H9 (cell line): ENCODE data around the gene MBNL1. TPM values are rescaled to one million over a fixed set of nuclear protein-coding genes. Genes with fewer than 3 reads are reported as not detected.
"Not testable (repeated sequence)": the region's sequence is repeated elsewhere in the genome, so short reads cannot be mapped to it uniquely, and the experiment has no call there.

ENCODE experiments used
- DNase-seq: peaks from one replicate; pipeline ENCODE4 v3.0.0-alpha.2; 2017
- H2AFZ ChIP-seq: one replicate; pipeline ENCODE4 v1.6.1; 2013; ENCODE audit warnings: mild to moderate bottlenecking, low read length, control low read depth, moderate library complexity
- H2AK5ac ChIP-seq: 2 replicates; pipeline ENCODE4 v1.6.1; 2013; ENCODE audit warnings: low read length, control low read depth, mixed read lengths; ENCODE audit not compliant: insufficient read length
- H2BK120ac ChIP-seq: one replicate; pipeline ENCODE4 v1.6.1; 2013; ENCODE audit warnings: low read depth, mild to moderate bottlenecking, low read length, control low read depth, inconsistent platforms; ENCODE audit not compliant: poor library complexity, severe bottlenecking
- H2BK12ac ChIP-seq: 2 replicates; pipeline ENCODE4 v1.6.1; 2013; ENCODE audit warnings: low read length, control low read depth, mixed read lengths, low read depth; ENCODE audit not compliant: insufficient read length
- H2BK15ac ChIP-seq: 2 replicates; pipeline ENCODE4 v1.6.1; 2013; ENCODE audit warnings: low read depth, low read length, control low read depth
- H2BK20ac ChIP-seq: one replicate; pipeline ENCODE4 v1.6.1; 2013; ENCODE audit warnings: low read depth, mild to moderate bottlenecking, low read length, control low read depth, inconsistent platforms; ENCODE audit not compliant: poor library complexity, severe bottlenecking
- H2BK5ac ChIP-seq: 2 replicates; pipeline ENCODE4 v1.6.1; 2013; ENCODE audit warnings: low read length, control low read depth, mixed read lengths; ENCODE audit not compliant: insufficient read length
- H3K14ac ChIP-seq: 2 replicates; pipeline ENCODE4 v1.6.1; 2013; ENCODE audit warnings: low read length, control low read depth; ENCODE audit not compliant: insufficient read depth
- H3K18ac ChIP-seq: 2 replicates; pipeline ENCODE4 v1.6.1; 2013; ENCODE audit warnings: low read depth, mild to moderate bottlenecking, mixed read lengths, low read length, control low read depth; ENCODE audit not compliant: insufficient read length
- H3K23ac ChIP-seq: 2 replicates; pipeline ENCODE4 v1.6.1; 2013; ENCODE audit warnings: low read length, control low read depth, mixed read lengths, low read depth; ENCODE audit not compliant: insufficient read length
- H3K23me2 ChIP-seq: 2 replicates; pipeline ENCODE4 v1.6.1; 2013; ENCODE audit warnings: low read depth, mild to moderate bottlenecking, mixed read lengths, low read length, control low read depth; ENCODE audit not compliant: insufficient read length, poor library complexity, severe bottlenecking
- H3K27ac ChIP-seq: 2 replicates; pipeline ENCODE4 v1.5.1; 2013; ENCODE audit warnings: low read length, control low read depth, mixed read lengths, low read depth; ENCODE audit not compliant: insufficient read length
- H3K27me3 ChIP-seq: 2 replicates; pipeline ENCODE4 v1.6.1; 2013; ENCODE audit warnings: low read length, control low read depth, inconsistent platforms; ENCODE audit not compliant: insufficient read depth
- H3K4ac ChIP-seq: 2 replicates; pipeline ENCODE4 v1.6.1; 2013; ENCODE audit warnings: low read depth, mild to moderate bottlenecking, control low read depth, inconsistent platforms, low read length, moderate library complexity
- H3K4me1 ChIP-seq: 2 replicates; pipeline ENCODE4 v1.6.1; 2013; ENCODE audit warnings: low read length, control low read depth, inconsistent platforms; ENCODE audit not compliant: insufficient read depth
- H3K4me2 ChIP-seq: 2 replicates; pipeline ENCODE4 v1.6.1; 2013; ENCODE audit warnings: low read length, control low read depth, mixed read lengths; ENCODE audit not compliant: insufficient read length, insufficient read depth
- H3K56ac ChIP-seq: 2 replicates; pipeline ENCODE4 v1.6.1; 2013; ENCODE audit warnings: low read depth, mild to moderate bottlenecking, mixed read lengths, low read length, control low read depth; ENCODE audit not compliant: insufficient read length
- H3K79me1 ChIP-seq: 2 replicates; pipeline ENCODE4 v1.6.1; 2013; ENCODE audit warnings: low read depth, mild to moderate bottlenecking, moderate library complexity, low read length, control low read depth, inconsistent platforms; ENCODE audit not compliant: insufficient read depth, poor library complexity, severe bottlenecking
- H3K79me2 ChIP-seq: 2 replicates; pipeline ENCODE4 v1.6.1; 2013; ENCODE audit warnings: low read length, control low read depth, inconsistent platforms; ENCODE audit not compliant: insufficient read depth
- H3K9ac ChIP-seq: 2 replicates; pipeline ENCODE4 v1.6.1; 2013; ENCODE audit warnings: low read length, control low read depth, mixed read lengths; ENCODE audit not compliant: insufficient read length; ENCODE audit errors: extremely low read depth
- H3K9me3 ChIP-seq: one replicate; pipeline ENCODE4 v1.6.1; 2013; ENCODE audit warnings: low read depth, low read length, inconsistent platforms; ENCODE audit not compliant: control insufficient read depth
- H3T11ph ChIP-seq: one replicate; pipeline ENCODE4 v1.6.1; 2013; ENCODE audit warnings: mild to moderate bottlenecking, low read length, control low read depth, inconsistent platforms
- H4K20me1 ChIP-seq: one replicate; pipeline ENCODE4 v1.6.1; 2013; ENCODE audit not compliant: control insufficient read depth, insufficient read length, insufficient read depth
- H4K5ac ChIP-seq: 2 replicates; pipeline ENCODE4 v1.6.1; 2013; ENCODE audit warnings: low read depth, mild to moderate bottlenecking, mixed read lengths, low read length, control low read depth; ENCODE audit not compliant: insufficient read length
- H4K8ac ChIP-seq: replicated peaks from 2 replicates; pipeline ENCODE4 v1.6.1; 2013; ENCODE audit warnings: low read length, control low read depth, mixed read lengths, low read depth; ENCODE audit not compliant: insufficient read length
- H4K91ac ChIP-seq: 2 replicates; pipeline ENCODE4 v1.6.1; 2013; ENCODE audit warnings: low read depth, mild to moderate bottlenecking, moderate library complexity, mixed read lengths, low read length, control low read depth; ENCODE audit not compliant: insufficient read length
- H3K27ac Mint-ChIP-seq, 3 experiments: 2 replicates in 2 of 3; 3 replicates in 1 of 3; pipeline ENCODE4 v1.8.0; 2020 to 2021; ENCODE audit warnings: mixed read lengths in 3 of 3, mild to moderate bottlenecking in 1 of 3, moderate library complexity in 1 of 3
- H3K27me3 Mint-ChIP-seq: 2 replicates; pipeline ENCODE4 v1.8.0; 2021; ENCODE audit warnings: low read depth, mild to moderate bottlenecking, moderate library complexity, mixed read lengths
- H3K36me3 Mint-ChIP-seq, 3 experiments: 2 replicates in 2 of 3; 3 replicates in 1 of 3; pipeline ENCODE4 v1.8.0; 2020 to 2021; ENCODE audit warnings: low read depth in 3 of 3, mixed read lengths in 3 of 3; ENCODE audit not compliant: insufficient read depth in 1 of 3
- H3K4me1 Mint-ChIP-seq, 2 experiments: 2 replicates each; pipeline ENCODE4 v1.8.0; 2020; ENCODE audit warnings: mixed read lengths in 2 of 2
- H3K4me3 Mint-ChIP-seq, 2 experiments: 2 replicates in 1 of 2; 3 replicates in 1 of 2; pipeline ENCODE4 v1.8.0; 2020 to 2021; ENCODE audit warnings: mild to moderate bottlenecking in 2 of 2, mixed read lengths in 2 of 2, moderate library complexity in 1 of 2
- H3K9me3 Mint-ChIP-seq, 2 experiments: 2 replicates in 1 of 2; 3 replicates in 1 of 2; pipeline ENCODE4 v1.8.0; 2020; ENCODE audit warnings: mild to moderate bottlenecking in 2 of 2, mixed read lengths in 2 of 2, moderate library complexity in 1 of 2
- CTCF ChIP-seq: fragments of 200-600 bp; sonication (generic); conservative IDR thresholded peaks from 3 replicates; pipeline ENCODE4 v1.8.0; 2021; ENCODE audit warnings: antibody characterized with exemption, mild to moderate bottlenecking
- WGBS: extraction: QIAGEN DNeasy Blood & Tissue Kit; methylation state at CpG from one replicate; pipeline ENCODE4 v1.1.7; 2013; ENCODE audit warnings: missing lambda C conversion rate, low lambda C conversion rate, mixed read lengths; ENCODE audit not compliant: insufficient read length; ENCODE audit errors: extremely low coverage; 5-methylcytosine and 5-hydroxymethylcytosine counted together
- total RNA-seq: library from RNA; stranded (reverse); gene quantifications from 2 replicates; pipeline ENCODE4 v1.2.1, GENCODE V29; 2021

MBNL1 gene
- total RNA-seq, 1 experiment from 2014 or later: 14.9 TPM

DNA sequence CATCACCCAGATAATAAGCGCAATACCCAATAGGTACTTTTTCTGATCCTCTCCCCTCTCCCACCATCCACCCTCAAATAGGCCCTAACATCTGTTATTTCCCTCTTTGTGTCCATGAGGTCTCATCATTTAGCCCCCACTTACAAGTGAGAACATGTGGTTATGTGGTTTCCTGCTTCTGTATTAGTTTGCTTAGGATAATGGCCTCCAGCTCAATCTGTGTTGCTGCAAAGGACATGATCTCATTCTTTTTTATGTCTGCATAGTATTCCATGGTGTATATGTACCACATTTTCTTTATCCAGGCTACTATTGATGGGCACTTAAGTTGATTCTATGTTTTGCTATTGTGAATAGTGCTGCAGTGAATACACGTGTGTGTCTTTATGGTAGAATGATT is 165.4 kb downstream of the MBNL1 start:
- H3K27me3 Mint-ChIP-seq: no peaks in the 10 kb centered on the region
- no peaks in the 10 kb centered on the region for H3K79me1 ChIP-seq

GRCh38 chr3:152435210-152435609 is 166.5 kb downstream of the MBNL1 start:
- H3K23ac ChIP-seq, H3K79me2 ChIP-seq, H3K27ac ChIP-seq, H3T11ph ChIP-seq, H3K56ac ChIP-seq, H3K79me1 ChIP-seq, H3K4me2 ChIP-seq, H2BK12ac ChIP-seq, H2AK5ac ChIP-seq, H4K20me1 ChIP-seq, H3K27me3 Mint-ChIP-seq, H2BK120ac ChIP-seq, H3K27ac Mint-ChIP-seq, H4K8ac ChIP-seq, H2BK20ac ChIP-seq, H2BK5ac ChIP-seq, H4K5ac ChIP-seq, H3K4me1 Mint-ChIP-seq, H3K14ac ChIP-seq, H2AFZ ChIP-seq, H3K9ac ChIP-seq, H4K91ac ChIP-seq, H3K4ac ChIP-seq, DNase-seq, H3K23me2 ChIP-seq, H3K18ac ChIP-seq, H3K4me3 Mint-ChIP-seq, H3K4me1 ChIP-seq, H3K27me3 ChIP-seq, H3K9me3 ChIP-seq, H3K9me3 Mint-ChIP-seq, H2BK15ac ChIP-seq: not testable (repeated sequence)
- H3K36me3 Mint-ChIP-seq: peaks cover 14 to 15% (median 15%) of the 10 kb centered on the region in 3 experiments; a peak in 6 of 7 replicates

More for the DNA sequence above, 165.4 kb downstream of the MBNL1 start:
- no peak overlapping the region for H3K27ac ChIP-seq
- no peak overlapping the region for H3K4me3 Mint-ChIP-seq
- H2AFZ ChIP-seq: no peak overlapping the region
- H3K4me1 Mint-ChIP-seq: peaks cover 3 to 5% of the 10 kb centered on the region in 2 experiments; a peak in 2 of 4 replicates
- no peak overlapping the region for H4K8ac ChIP-seq
- H3K23me2 ChIP-seq: no peaks in the 10 kb centered on the region
- no peaks in the 10 kb centered on the region for H3K27me3 ChIP-seq
- H3T11ph ChIP-seq: no peak overlapping the region
- no peak overlapping the region for H2BK15ac ChIP-seq
- H3K9me3 Mint-ChIP-seq: peaks cover 8 to 9% of the 10 kb centered on the region in 2 experiments; a peak in 3 of 5 replicates
- H4K5ac ChIP-seq: no peak overlapping the region
- no peak for DNase-seq
- H3K9me3 ChIP-seq: no peaks in the 10 kb centered on the region
- no peak for TF ChIP-seq CTCF
- no peak overlapping the region for H3K4me2 ChIP-seq
- H4K20me1 ChIP-seq: no peaks in the 10 kb centered on the region
- no peak overlapping the region for H2BK20ac ChIP-seq
- no peak overlapping the region for H2AK5ac ChIP-seq
- no peak overlapping the region for H3K23ac ChIP-seq
- no peak overlapping the region for H3K9ac ChIP-seq
- H3K79me2 ChIP-seq: no peaks in the 10 kb centered on the region; the same call in 1 of the 2 replicates
- peaks cover 14 to 15% (median 15%) of the 10 kb centered on the region in 3 experiments; a peak in 6 of 7 replicates for H3K36me3 Mint-ChIP-seq
- H3K18ac ChIP-seq: no peak overlapping the region
- H2BK12ac ChIP-seq: no peak overlapping the region
- no peak overlapping the region for H3K4ac ChIP-seq
- no peak overlapping the region for H3K56ac ChIP-seq
- no peak overlapping the region for H2BK120ac ChIP-seq
- no peak overlapping the region for H3K27ac Mint-ChIP-seq
- no peaks in the 10 kb centered on the region for H3K4me1 ChIP-seq
- H4K91ac ChIP-seq: no peak overlapping the region
- H3K14ac ChIP-seq: no peak overlapping the region
- no CpG with 5 or more reads among the region's 2 CpGs for WGBS
- no peak overlapping the region for H2BK5ac ChIP-seq
